Measurements from ENCODE around the gene RGS14. TPM values are rescaled to one million over a fixed set of nuclear protein-coding genes. Genes with fewer than 3 reads are reported as not detected.

RGS14 gene
- total RNA-seq, 1 donor = 13.6 TPM

Other genes with a start within 250 kb of the RGS14 start
- 69.0 TPM for gene NSD1, start 224.2 kb upstream of the RGS14 start, total RNA-seq
- 20.1 TPM for gene RAB24, start 54.2 kb upstream of the RGS14 start, total RNA-seq
- gene PRELID1, start 54.1 kb upstream of the RGS14 start, total RNA-seq = 74.1 TPM
- 6.9 TPM for gene MXD3, start 46.0 kb upstream of the RGS14 start, total RNA-seq
- 115 TPM for gene LMAN2, start 6.3 kb upstream of the RGS14 start, total RNA-seq
- gene SLC34A1, start 26.5 kb downstream of the RGS14 start, total RNA-seq = 0.21 TPM
- gene PFN3, start 42.7 kb downstream of the RGS14 start, total RNA-seq = not detected
- gene F12, start 51.6 kb downstream of the RGS14 start, total RNA-seq = 0.52 TPM
- 75.2 TPM for gene GRK6, start 68.8 kb downstream of the RGS14 start, total RNA-seq
- gene PRR7, start 88.9 kb downstream of the RGS14 start, total RNA-seq = 25.8 TPM
- gene DBN1, start 115.7 kb downstream of the RGS14 start, total RNA-seq = 4.6 TPM
- 19.9 TPM for gene PDLIM7, start 139.7 kb downstream of the RGS14 start, total RNA-seq
- gene DOK3, start 151.9 kb downstream of the RGS14 start, total RNA-seq = 38.6 TPM
- 33.4 TPM for gene DDX41, start 159.0 kb downstream of the RGS14 start, total RNA-seq
- gene FAM193B, start 196.6 kb downstream of the RGS14 start, total RNA-seq = 39.4 TPM
- 35.3 TPM for gene TMED9, start 234.3 kb downstream of the RGS14 start, total RNA-seq
- 11.5 TPM for gene B4GALT7, start 242.2 kb downstream of the RGS14 start, total RNA-seq

All from mononuclear cell (primary cell).